ENCODE results near the gene NTRK2.

NTRK2 gene

GRCh38 chr9:84845956-84846900 is 176.7 kb downstream of the NTRK2 start:
- TF ChIP-seq POLR2AphosphoS5 (IDR thresholded peaks at IDR 0.05; ENCODE audit: low read depth, low read length) (no peak), FOXP2 (optimal IDR thresholded peaks at IDR 0.05; ENCODE audit: borderline replicate concordance, extremely low read depth, extremely low read length, insufficient read depth) (no peak), REST (IDR thresholded peaks at IDR 0.05; ENCODE audit: insufficient read depth in 1 of 2, low read depth in 2 of 2, low read length in 2 of 2) (no peak), TAF1 (IDR thresholded peaks at IDR 0.05; ENCODE audit: borderline replicate concordance, insufficient read depth, low read length) (no peak), SIN3A (IDR thresholded peaks at IDR 0.05; ENCODE audit: borderline replicate concordance, insufficient read depth, low read length) (no peak)

- no peak for TF ChIP-seq POLR2AphosphoS5 (IDR thresholded peaks at IDR 0.05; ENCODE audit: low read depth, low read length)
- TF ChIP-seq TAF1 (IDR thresholded peaks at IDR 0.05; ENCODE audit: borderline replicate concordance, insufficient read depth, low read length) = no peak
- no peak for TF ChIP-seq FOXP2 (optimal IDR thresholded peaks at IDR 0.05; ENCODE audit: borderline replicate concordance, extremely low read depth, extremely low read length, insufficient read depth)
- TF ChIP-seq REST (IDR thresholded peaks at IDR 0.05; ENCODE audit: insufficient read depth in 1 of 2, low read depth in 2 of 2, low read length in 2 of 2) = no peak
- no peak for TF ChIP-seq SIN3A (IDR thresholded peaks at IDR 0.05; ENCODE audit: borderline replicate concordance, insufficient read depth, low read length)
These were observed 177.4 kb downstream of the NTRK2 start for GRCh38 chr9:84846906-84847305.

- no peak for TF ChIP-seq POLR2AphosphoS5 (IDR thresholded peaks at IDR 0.05; ENCODE audit: low read depth, low read length)
- TF ChIP-seq SIN3A (IDR thresholded peaks at IDR 0.05; ENCODE audit: borderline replicate concordance, insufficient read depth, low read length) = no peak
- TF ChIP-seq TAF1 (IDR thresholded peaks at IDR 0.05; ENCODE audit: borderline replicate concordance, insufficient read depth, low read length) = no peak
- TF ChIP-seq REST (IDR thresholded peaks at IDR 0.05; ENCODE audit: insufficient read depth in 1 of 2, low read depth in 2 of 2, low read length in 2 of 2) = no peak
- TF ChIP-seq FOXP2 (optimal IDR thresholded peaks at IDR 0.05; ENCODE audit: borderline replicate concordance, extremely low read depth, extremely low read length, insufficient read depth) = no peak
These were observed 179.5 kb downstream of the NTRK2 start for GRCh38 chr9:84849049-84849448.

- TF ChIP-seq POLR2AphosphoS5 (IDR thresholded peaks at IDR 0.05; ENCODE audit: low read depth, low read length) = no peak
- TF ChIP-seq FOXP2 (optimal IDR thresholded peaks at IDR 0.05; ENCODE audit: borderline replicate concordance, extremely low read depth, extremely low read length, insufficient read depth) = no peak
- TF ChIP-seq REST (IDR thresholded peaks at IDR 0.05; ENCODE audit: insufficient read depth in 1 of 2, low read depth in 2 of 2, low read length in 2 of 2) = no peak
- TF ChIP-seq TAF1 (IDR thresholded peaks at IDR 0.05; ENCODE audit: borderline replicate concordance, insufficient read depth, low read length) = no peak
- no peak for TF ChIP-seq SIN3A (IDR thresholded peaks at IDR 0.05; ENCODE audit: borderline replicate concordance, insufficient read depth, low read length)
These were observed 181.4 kb downstream of the NTRK2 start for GRCh38 chr9:84850830-84851392.

Measured in PFSK-1 (cell line).